VCaP (cell line): Measurements from ENCODE around the gene SLC6A19.

Experiments
- H3K27ac ChIP-seq: fragments of 450-650 bp; 2 replicates; pipeline ENCODE4 v1.5.1; 2017
- CTCF ChIP-seq: fragments of 450-650 bp; conservative IDR thresholded peaks from 2 replicates; pipeline ENCODE4 v1.5.1; 2017; ENCODE audit warnings: mild to moderate bottlenecking, moderate library complexity

SLC6A19 gene

GRCh38 chr5:1213508-1214162, 12.2 kb downstream of the SLC6A19 start:
- TF ChIP-seq CTCF = no peak
- no peak overlapping the region for H3K27ac ChIP-seq

GRCh38 chr5:1214163-1214935, 13.0 kb downstream of the SLC6A19 start:
- TF ChIP-seq CTCF = no peak
- H3K27ac ChIP-seq = no peak overlapping the region

GRCh38 chr5:1214936-1215220, 13.5 kb downstream of the SLC6A19 start:
- no peak for TF ChIP-seq CTCF

GRCh38 chr5:1215320-1216096, 14.1 kb downstream of the SLC6A19 start:
- H3K27ac ChIP-seq = no peak overlapping the region
- TF ChIP-seq CTCF = no peak

More at GRCh38 chr5:1214936-1215220, 13.5 kb downstream of the SLC6A19 start:
- no peak overlapping the region for H3K27ac ChIP-seq

GRCh38 chr5:1216211-1216917, 15.0 kb downstream of the SLC6A19 start:
- no peak overlapping the region for H3K27ac ChIP-seq
- no peak for TF ChIP-seq CTCF

GRCh38 chr5:1216918-1217295, 15.5 kb downstream of the SLC6A19 start:
- no peak for TF ChIP-seq CTCF
- H3K27ac ChIP-seq = no peak overlapping the region
